SK-N-SH treated with all-trans-retinoic acid at 6 μM for 48 hours (cell line): ENCODE results near the gene CLTB.

ENCODE experiments used
- ATAC-seq: fragments of 200-7000 bp; cut with Tn5 transposase; 3 replicates; pipeline ENCODE4 v1.9.1; 2020; ENCODE audit warnings: mild to moderate bottlenecking, moderate library complexity
- ARNTL ChIP-seq: fragments of 450-650 bp; formaldehyde crosslinking; IDR thresholded peaks from 2 replicates; pipeline ENCODE4 v1.5.0; 2020; ENCODE audit warnings: low read depth, mild to moderate bottlenecking, moderate library complexity, borderline replicate concordance
- BACH2 ChIP-seq: fragments of 250-450 bp; sonication (Bioruptor Pico); IDR thresholded peaks from 2 replicates; pipeline ENCODE4 v1.9.0; 2021; ENCODE audit warnings: mild to moderate bottlenecking, borderline replicate concordance
- ESRRG ChIP-seq: fragments of 250-450 bp; sonication (Bioruptor Pico); IDR thresholded peaks from 2 replicates; pipeline ENCODE4 v1.6.1; 2021; ENCODE audit warnings: mild to moderate bottlenecking
- GLIS3 ChIP-seq: fragments of 250-450 bp; sonication (Bioruptor Pico); IDR thresholded peaks from 2 replicates; pipeline ENCODE4 v1.5.0; 2020; ENCODE audit warnings: mild to moderate bottlenecking, moderate library complexity
- ISL1 ChIP-seq: fragments of 250-450 bp; sonication (Bioruptor Pico); IDR thresholded peaks from 2 replicates; pipeline ENCODE4 v2.1.2; 2022; ENCODE audit warnings: mild to moderate bottlenecking, moderate library complexity
- OSR1 ChIP-seq: fragments of 250-450 bp; sonication (Bioruptor Pico); IDR thresholded peaks from 2 replicates; pipeline ENCODE4 v1.8.0; 2022; ENCODE audit warnings: moderate library complexity, mild to moderate bottlenecking, inconsistent platforms
- PPARA ChIP-seq: fragments of 250-450 bp; sonication (Bioruptor Pico); IDR thresholded peaks from 2 replicates; pipeline ENCODE4 v1.5.0; 2020; ENCODE audit warnings: mild to moderate bottlenecking, borderline replicate concordance
- RARB ChIP-seq: fragments of 250-450 bp; sonication (Bioruptor Pico); IDR thresholded peaks from 2 replicates; pipeline ENCODE4 v1.8.0; 2021; ENCODE audit warnings: mild to moderate bottlenecking, moderate library complexity
- SNAI2 ChIP-seq: fragments of 250-450 bp; sonication (Bioruptor Pico); IDR thresholded peaks from 2 replicates; pipeline ENCODE4 v1.5.0; 2020; ENCODE audit warnings: mild to moderate bottlenecking, moderate library complexity
- TCF4 ChIP-seq: fragments of 250-450 bp; sonication (Bioruptor Pico); IDR thresholded peaks from 2 replicates; pipeline ENCODE4 v1.8.0; 2021; ENCODE audit warnings: mild to moderate bottlenecking, moderate library complexity, borderline replicate concordance
- TOX ChIP-seq: fragments of 250-450 bp; sonication (Bioruptor Pico); IDR thresholded peaks from 2 replicates; pipeline ENCODE4 v1.8.0; 2021; ENCODE audit warnings: mild to moderate bottlenecking, moderate library complexity, borderline replicate concordance
- ZC3H10 ChIP-seq: fragments of 250-450 bp; sonication (Bioruptor Pico); IDR thresholded peaks from 2 replicates; pipeline ENCODE4 v1.5.1; 2021; ENCODE audit warnings: mild to moderate bottlenecking, moderate library complexity
- ZFP3 ChIP-seq: fragments of 250-450 bp; sonication (Bioruptor Pico); IDR thresholded peaks from 2 replicates; pipeline ENCODE4 v1.5.0; 2020; ENCODE audit warnings: mild to moderate bottlenecking, moderate library complexity
- ZFP30 ChIP-seq: fragments of 450-650 bp; formaldehyde crosslinking; IDR thresholded peaks from 2 replicates; pipeline ENCODE4 v1.5.0; 2022; ENCODE audit warnings: mild to moderate bottlenecking, moderate library complexity
- ZNF70 ChIP-seq: fragments of 450-650 bp; formaldehyde crosslinking; IDR thresholded peaks from 2 replicates; pipeline ENCODE4 v1.5.0; 2020; ENCODE audit warnings: mild to moderate bottlenecking, moderate library complexity
- TF ChIP-seq, protein P1 (sequence below): fragments of 250-450 bp; sonication (Bioruptor Pico); IDR thresholded peaks from 2 replicates; pipeline ENCODE4 v1.5.1; 2020; ENCODE audit warnings: low read depth, mild to moderate bottlenecking, moderate library complexity
- TF ChIP-seq, protein P2 (sequence below): fragments of 250-450 bp; sonication (Bioruptor Pico); IDR thresholded peaks from 2 replicates; pipeline ENCODE4 v1.8.0; 2020; ENCODE audit warnings: mild to moderate bottlenecking, moderate library complexity, borderline replicate concordance
- TF ChIP-seq, protein P3 (sequence below): fragments of 250-450 bp; sonication (Bioruptor Pico); IDR thresholded peaks from 2 replicates; pipeline ENCODE4 v1.5.0; 2020; ENCODE audit warnings: mild to moderate bottlenecking, moderate library complexity
- TF ChIP-seq, protein P4 (sequence below): fragments of 250-450 bp; sonication (Bioruptor Pico); IDR thresholded peaks from 2 replicates; pipeline ENCODE4 v1.5.1; 2021; ENCODE audit warnings: mild to moderate bottlenecking, moderate library complexity
- TF ChIP-seq, protein P5 (sequence below): fragments of 250-450 bp; sonication (Bioruptor Pico); IDR thresholded peaks from 2 replicates; pipeline ENCODE4 v1.8.0; 2021; ENCODE audit warnings: low read depth, mild to moderate bottlenecking, moderate library complexity, borderline replicate concordance

CLTB gene

DNA sequence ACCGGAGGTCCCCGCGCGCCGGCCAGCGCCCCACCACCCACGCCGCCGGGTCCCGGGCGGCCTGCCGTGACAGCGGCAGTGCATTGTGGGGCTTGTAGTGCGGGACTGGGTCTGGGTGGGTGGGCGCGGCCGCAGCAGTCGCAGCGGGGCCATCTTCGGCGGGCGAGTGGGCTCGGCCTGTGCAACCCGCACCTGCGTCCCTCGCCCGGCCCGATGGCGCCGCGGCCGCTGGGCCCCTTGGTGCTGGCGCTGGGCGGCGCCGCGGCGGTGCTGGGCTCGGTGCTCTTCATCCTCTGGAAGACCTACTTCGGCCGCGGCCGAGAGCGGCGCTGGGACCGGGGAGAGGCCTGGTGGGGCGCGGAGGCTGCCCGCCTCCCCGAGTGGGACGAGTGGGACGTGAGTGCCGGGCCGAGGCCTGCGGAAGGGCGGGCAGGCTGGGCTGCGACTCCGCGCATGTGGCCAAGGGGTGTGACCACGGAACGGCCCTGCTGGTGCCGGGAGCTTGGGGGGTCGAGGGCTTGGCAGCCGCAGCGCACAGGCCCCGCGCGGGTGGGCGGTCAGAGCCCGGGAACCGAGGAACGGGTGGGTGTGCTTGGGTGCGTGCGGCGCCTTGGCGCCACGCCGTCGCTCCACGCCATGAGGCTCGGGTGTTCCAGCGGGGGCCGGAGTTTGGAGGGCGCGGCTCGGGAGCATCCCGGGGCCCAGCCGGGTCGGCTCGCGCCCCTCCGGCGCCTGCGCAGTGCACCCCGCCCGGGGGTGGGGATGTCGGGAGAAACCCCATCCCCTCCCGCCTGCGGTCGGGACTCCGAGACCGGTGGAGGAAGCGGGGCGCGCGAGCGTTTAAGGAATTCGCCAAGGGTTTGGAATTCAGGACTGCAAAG is 50.7 kb downstream of the CLTB start, which contains the start of gene ARL10:
ARL10 (plus strand) TSS at position 137 of the 881 bp plus-strand sequence; CDS start at position 214, 77 bp downstream.
- TF ChIP-seq ZNF70 (CRISPR knock-in tag) (no peak), OSR1 (CRISPR knock-in tag) (no peak), ESRRG (CRISPR knock-in tag) (no peak)
- TF ChIP-seq, protein P1, sequence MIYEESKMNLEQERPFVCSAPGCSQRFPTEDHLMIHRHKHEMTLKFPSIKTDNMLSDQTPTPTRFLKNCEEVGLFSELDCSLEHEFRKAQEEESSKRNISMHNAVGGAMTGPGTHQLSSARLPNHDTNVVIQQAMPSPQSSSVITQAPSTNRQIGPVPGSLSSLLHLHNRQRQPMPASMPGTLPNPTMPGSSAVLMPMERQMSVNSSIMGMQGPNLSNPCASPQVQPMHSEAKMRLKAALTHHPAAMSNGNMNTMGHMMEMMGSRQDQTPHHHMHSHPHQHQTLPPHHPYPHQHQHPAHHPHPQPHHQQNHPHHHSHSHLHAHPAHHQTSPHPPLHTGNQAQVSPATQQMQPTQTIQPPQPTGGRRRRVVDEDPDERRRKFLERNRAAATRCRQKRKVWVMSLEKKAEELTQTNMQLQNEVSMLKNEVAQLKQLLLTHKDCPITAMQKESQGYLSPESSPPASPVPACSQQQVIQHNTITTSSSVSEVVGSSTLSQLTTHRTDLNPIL (CRISPR knock-in tag), result no peak
- TF ChIP-seq, protein P2, sequence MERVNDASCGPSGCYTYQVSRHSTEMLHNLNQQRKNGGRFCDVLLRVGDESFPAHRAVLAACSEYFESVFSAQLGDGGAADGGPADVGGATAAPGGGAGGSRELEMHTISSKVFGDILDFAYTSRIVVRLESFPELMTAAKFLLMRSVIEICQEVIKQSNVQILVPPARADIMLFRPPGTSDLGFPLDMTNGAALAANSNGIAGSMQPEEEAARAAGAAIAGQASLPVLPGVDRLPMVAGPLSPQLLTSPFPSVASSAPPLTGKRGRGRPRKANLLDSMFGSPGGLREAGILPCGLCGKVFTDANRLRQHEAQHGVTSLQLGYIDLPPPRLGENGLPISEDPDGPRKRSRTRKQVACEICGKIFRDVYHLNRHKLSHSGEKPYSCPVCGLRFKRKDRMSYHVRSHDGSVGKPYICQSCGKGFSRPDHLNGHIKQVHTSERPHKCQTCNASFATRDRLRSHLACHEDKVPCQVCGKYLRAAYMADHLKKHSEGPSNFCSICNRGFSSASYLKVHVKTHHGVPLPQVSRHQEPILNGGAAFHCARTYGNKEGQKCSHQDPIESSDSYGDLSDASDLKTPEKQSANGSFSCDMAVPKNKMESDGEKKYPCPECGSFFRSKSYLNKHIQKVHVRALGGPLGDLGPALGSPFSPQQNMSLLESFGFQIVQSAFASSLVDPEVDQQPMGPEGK (CRISPR knock-in tag), result no peak
- TF ChIP-seq, protein P3, sequence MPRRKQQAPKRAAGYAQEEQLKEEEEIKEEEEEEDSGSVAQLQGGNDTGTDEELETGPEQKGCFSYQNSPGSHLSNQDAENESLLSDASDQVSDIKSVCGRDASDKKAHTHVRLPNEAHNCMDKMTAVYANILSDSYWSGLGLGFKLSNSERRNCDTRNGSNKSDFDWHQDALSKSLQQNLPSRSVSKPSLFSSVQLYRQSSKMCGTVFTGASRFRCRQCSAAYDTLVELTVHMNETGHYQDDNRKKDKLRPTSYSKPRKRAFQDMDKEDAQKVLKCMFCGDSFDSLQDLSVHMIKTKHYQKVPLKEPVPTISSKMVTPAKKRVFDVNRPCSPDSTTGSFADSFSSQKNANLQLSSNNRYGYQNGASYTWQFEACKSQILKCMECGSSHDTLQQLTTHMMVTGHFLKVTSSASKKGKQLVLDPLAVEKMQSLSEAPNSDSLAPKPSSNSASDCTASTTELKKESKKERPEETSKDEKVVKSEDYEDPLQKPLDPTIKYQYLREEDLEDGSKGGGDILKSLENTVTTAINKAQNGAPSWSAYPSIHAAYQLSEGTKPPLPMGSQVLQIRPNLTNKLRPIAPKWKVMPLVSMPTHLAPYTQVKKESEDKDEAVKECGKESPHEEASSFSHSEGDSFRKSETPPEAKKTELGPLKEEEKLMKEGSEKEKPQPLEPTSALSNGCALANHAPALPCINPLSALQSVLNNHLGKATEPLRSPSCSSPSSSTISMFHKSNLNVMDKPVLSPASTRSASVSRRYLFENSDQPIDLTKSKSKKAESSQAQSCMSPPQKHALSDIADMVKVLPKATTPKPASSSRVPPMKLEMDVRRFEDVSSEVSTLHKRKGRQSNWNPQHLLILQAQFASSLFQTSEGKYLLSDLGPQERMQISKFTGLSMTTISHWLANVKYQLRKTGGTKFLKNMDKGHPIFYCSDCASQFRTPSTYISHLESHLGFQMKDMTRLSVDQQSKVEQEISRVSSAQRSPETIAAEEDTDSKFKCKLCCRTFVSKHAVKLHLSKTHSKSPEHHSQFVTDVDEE (CRISPR knock-in tag), result peak; percentile 29; the same call in 1 of the 2 replicates
- peak; percentile 56 for ATAC-seq

DNA sequence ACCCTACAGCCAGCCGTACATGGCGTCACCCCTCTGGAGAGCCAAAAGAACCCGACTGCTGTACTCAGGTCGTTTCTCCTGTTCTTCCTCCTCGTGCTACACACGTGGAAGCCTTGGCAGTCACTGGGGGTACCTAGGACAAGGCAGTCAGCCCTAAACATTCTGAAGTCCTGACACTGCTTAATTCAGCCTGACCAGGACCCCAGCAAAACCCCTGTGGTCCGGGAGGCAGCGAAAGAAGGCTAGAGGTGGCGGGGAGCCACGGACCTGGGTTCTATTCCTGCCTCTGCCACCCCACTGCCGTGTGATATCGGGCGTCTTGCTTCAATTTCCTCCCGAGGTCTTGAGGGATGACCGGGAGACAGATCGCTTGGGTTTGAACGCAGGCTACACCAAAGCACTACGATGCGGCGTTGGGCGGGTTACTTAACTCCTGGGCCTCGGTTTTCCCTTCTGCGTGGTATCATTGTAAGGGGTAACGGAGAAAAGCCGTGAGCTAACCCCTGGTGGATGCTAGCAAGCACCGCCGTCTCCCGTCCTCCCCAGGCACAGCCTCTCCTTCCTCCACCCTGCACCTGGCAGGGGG is 51.5 kb downstream of the CLTB start:
- TF ChIP-seq OSR1 (CRISPR knock-in tag) (no peak), ZFP3 (CRISPR knock-in tag) (no peak), SNAI2 (no peak), RARB (CRISPR knock-in tag) (no peak), GLIS3 (no peak), TCF4 (CRISPR knock-in tag) (no peak), ISL1 (CRISPR knock-in tag) (no peak), PPARA (CRISPR knock-in tag) (no peak), ZFP30 (CRISPR knock-in tag) (no peak), BACH2 (CRISPR knock-in tag) (no peak)
- TF ChIP-seq, protein P1 (CRISPR knock-in tag), result no peak
- TF ChIP-seq, all 23 proteins: peak for 0
- no peak; the same call in 2 of the 3 replicates for ATAC-seq

DNA sequence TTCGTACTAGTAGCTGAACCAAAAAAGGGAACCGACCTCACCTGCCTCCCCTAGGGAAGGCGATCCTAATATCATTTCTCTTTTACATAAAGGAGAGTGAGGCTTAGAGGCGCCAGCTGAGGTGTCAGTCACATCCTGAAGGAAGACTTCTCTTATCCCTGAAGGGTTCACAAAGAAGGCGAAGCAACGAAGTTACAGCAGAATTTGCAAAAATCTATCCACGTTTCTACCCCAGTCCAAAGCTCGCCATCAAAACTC is 54.2 kb downstream of the CLTB start:
- ATAC-seq, result no peak
- TF ChIP-seq SNAI2 (no peak), ZFP30 (CRISPR knock-in tag) (no peak), ZC3H10 (CRISPR knock-in tag) (no peak), ARNTL (no peak), PPARA (CRISPR knock-in tag) (no peak), BACH2 (CRISPR knock-in tag) (no peak), TCF4 (CRISPR knock-in tag) (no peak), ZFP3 (CRISPR knock-in tag) (no peak), GLIS3 (no peak), OSR1 (CRISPR knock-in tag) (no peak), TOX (CRISPR knock-in tag) (no peak)
- TF ChIP-seq, protein P4, sequence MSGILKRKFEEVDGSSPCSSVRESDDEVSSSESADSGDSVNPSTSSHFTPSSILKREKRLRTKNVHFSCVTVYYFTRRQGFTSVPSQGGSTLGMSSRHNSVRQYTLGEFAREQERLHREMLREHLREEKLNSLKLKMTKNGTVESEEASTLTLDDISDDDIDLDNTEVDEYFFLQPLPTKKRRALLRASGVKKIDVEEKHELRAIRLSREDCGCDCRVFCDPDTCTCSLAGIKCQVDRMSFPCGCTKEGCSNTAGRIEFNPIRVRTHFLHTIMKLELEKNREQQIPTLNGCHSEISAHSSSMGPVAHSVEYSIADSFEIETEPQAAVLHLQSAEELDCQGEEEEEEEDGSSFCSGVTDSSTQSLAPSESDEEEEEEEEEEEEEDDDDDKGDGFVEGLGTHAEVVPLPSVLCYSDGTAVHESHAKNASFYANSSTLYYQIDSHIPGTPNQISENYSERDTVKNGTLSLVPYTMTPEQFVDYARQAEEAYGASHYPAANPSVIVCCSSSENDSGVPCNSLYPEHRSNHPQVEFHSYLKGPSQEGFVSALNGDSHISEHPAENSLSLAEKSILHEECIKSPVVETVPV (CRISPR knock-in tag), result no peak
- TF ChIP-seq, protein P5, sequence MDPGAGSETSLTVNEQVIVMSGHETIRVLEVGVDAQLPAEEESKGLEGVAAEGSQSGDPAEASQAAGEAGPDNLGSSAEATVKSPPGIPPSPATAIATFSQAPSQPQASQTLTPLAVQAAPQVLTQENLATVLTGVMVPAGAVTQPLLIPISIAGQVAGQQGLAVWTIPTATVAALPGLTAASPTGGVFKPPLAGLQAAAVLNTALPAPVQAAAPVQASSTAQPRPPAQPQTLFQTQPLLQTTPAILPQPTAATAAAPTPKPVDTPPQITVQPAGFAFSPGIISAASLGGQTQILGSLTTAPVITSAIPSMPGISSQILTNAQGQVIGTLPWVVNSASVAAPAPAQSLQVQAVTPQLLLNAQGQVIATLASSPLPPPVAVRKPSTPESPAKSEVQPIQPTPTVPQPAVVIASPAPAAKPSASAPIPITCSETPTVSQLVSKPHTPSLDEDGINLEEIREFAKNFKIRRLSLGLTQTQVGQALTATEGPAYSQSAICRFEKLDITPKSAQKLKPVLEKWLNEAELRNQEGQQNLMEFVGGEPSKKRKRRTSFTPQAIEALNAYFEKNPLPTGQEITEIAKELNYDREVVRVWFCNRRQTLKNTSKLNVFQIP (CRISPR knock-in tag), result no peak
- TF ChIP-seq, protein P1 (CRISPR knock-in tag), result no peak
- TF ChIP-seq, protein P3 (CRISPR knock-in tag), result no peak
